HEK293 (cell line): Measurements from ENCODE around the gene GPS1.

ENCODE experiments used
- GLIS1 ChIP-seq: fragments of 450-650 bp; formaldehyde crosslinking; IDR thresholded peaks from 2 replicates; pipeline ENCODE4 v1.5.1; 2016; ENCODE audit warnings: missing biosample characterization, missing genetic modification characterization
- HOXA7 ChIP-seq: sonication (generic); formaldehyde crosslinking; IDR thresholded peaks from 2 replicates; pipeline ENCODE4 v1.8.1; 2022; ENCODE audit warnings: missing genetic modification reagents, borderline replicate concordance
- IKZF3 ChIP-seq: fragments of 450-650 bp; IDR thresholded peaks from 2 replicates; pipeline ENCODE4 v1.5.0; 2018; ENCODE audit warnings: missing biosample characterization, mild to moderate bottlenecking, missing genetic modification characterization, moderate library complexity
- KLF7 ChIP-seq: fragments of 450-650 bp; formaldehyde crosslinking; IDR thresholded peaks from 2 replicates; pipeline ENCODE4 v1.5.1; 2016; ENCODE audit warnings: missing biosample characterization, missing genetic modification characterization, borderline replicate concordance
- KLF8 ChIP-seq: fragments of 450-650 bp; formaldehyde crosslinking; IDR thresholded peaks from 2 replicates; pipeline ENCODE4 v1.5.1; 2016; ENCODE audit warnings: missing biosample characterization, missing genetic modification characterization
- SP7 ChIP-seq: fragments of 450-650 bp; formaldehyde crosslinking; IDR thresholded peaks from 2 replicates; pipeline ENCODE4 v1.5.1; 2016; ENCODE audit warnings: missing biosample characterization, missing genetic modification characterization
- ZBTB8A ChIP-seq: fragments of 450-650 bp; formaldehyde crosslinking; IDR thresholded peaks from 2 replicates; pipeline ENCODE4 v1.5.1; 2016; ENCODE audit warnings: missing biosample characterization, missing genetic modification characterization
- ZIC2 ChIP-seq: fragments of 450-650 bp; formaldehyde crosslinking; IDR thresholded peaks from 2 replicates; pipeline ENCODE4 v1.5.1; 2016; ENCODE audit warnings: missing biosample characterization, missing genetic modification characterization
- ZNF157 ChIP-seq: fragments of 450-650 bp; formaldehyde crosslinking; IDR thresholded peaks from 2 replicates; pipeline ENCODE4 v1.5.1; 2016; ENCODE audit warnings: missing biosample characterization, missing genetic modification characterization
- ZNF184 ChIP-seq: fragments of 450-650 bp; IDR thresholded peaks from 2 replicates; pipeline ENCODE4 v1.5.1; 2018; ENCODE audit warnings: missing biosample characterization, mild to moderate bottlenecking, missing genetic modification characterization
- ZNF2 ChIP-seq: fragments of 450-650 bp; formaldehyde crosslinking; IDR thresholded peaks from 2 replicates; pipeline ENCODE4 v1.5.1; 2016; ENCODE audit warnings: missing biosample characterization, missing genetic modification characterization
- ZNF211 ChIP-seq: fragments of 450-650 bp; formaldehyde crosslinking; IDR thresholded peaks from 2 replicates; pipeline ENCODE4 v1.5.1; 2016; ENCODE audit warnings: low read depth, missing biosample characterization, missing genetic modification characterization
- ZNF239 ChIP-seq: fragments of 450-650 bp; formaldehyde crosslinking; IDR thresholded peaks from 2 replicates; pipeline ENCODE4 v1.5.1; 2016; ENCODE audit warnings: missing biosample characterization, missing genetic modification characterization
- ZNF274 ChIP-seq, 2 experiments: fragments of 200-500 bp in 1 of 2; fragments of 450-650 bp in 1 of 2; sonication (Bioruptor generic) in 1 of 2; formaldehyde crosslinking in 1 of 2; IDR thresholded peaks; 2 replicates each; pipeline versions ENCODE4 v1.5.1 to v1.6.1; 2014 to 2016; ENCODE audit warnings: borderline replicate concordance in 1 of 2, inconsistent platforms in 1 of 2, low read length in 1 of 2, missing biosample characterization in 1 of 2, missing genetic modification characterization in 1 of 2
- ZNF324 ChIP-seq: fragments of 450-650 bp; formaldehyde crosslinking; IDR thresholded peaks from 2 replicates; pipeline ENCODE4 v1.5.1; 2016; ENCODE audit warnings: missing biosample characterization, missing genetic modification characterization
- ZNF341 ChIP-seq: fragments of 450-650 bp; formaldehyde crosslinking; IDR thresholded peaks from 2 replicates; pipeline ENCODE4; 2016; ENCODE audit warnings: low read depth, missing biosample characterization, missing genetic modification characterization
- ZNF549 ChIP-seq: fragments of 450-650 bp; IDR thresholded peaks from 2 replicates; pipeline ENCODE4 v1.5.1; 2018; ENCODE audit warnings: missing biosample characterization, missing genetic modification characterization, mild to moderate bottlenecking, inconsistent platforms, moderate library complexity
- ZNF600 ChIP-seq: fragments of 450-650 bp; formaldehyde crosslinking; IDR thresholded peaks from 2 replicates; pipeline ENCODE4 v1.5.1; 2016; ENCODE audit warnings: missing biosample characterization, missing genetic modification characterization
- ZNF623 ChIP-seq: fragments of 450-650 bp; formaldehyde crosslinking; IDR thresholded peaks from 2 replicates; pipeline ENCODE4 v1.5.1; 2016; ENCODE audit warnings: missing biosample characterization, missing genetic modification characterization
- ZNF658 ChIP-seq: fragments of 450-650 bp; formaldehyde crosslinking; IDR thresholded peaks from 2 replicates; pipeline ENCODE4; 2016; ENCODE audit warnings: missing biosample characterization, missing genetic modification characterization
- ZNF785 ChIP-seq: fragments of 450-650 bp; formaldehyde crosslinking; IDR thresholded peaks from 2 replicates; pipeline ENCODE4 v1.5.1; 2016; ENCODE audit warnings: missing biosample characterization, missing genetic modification characterization
- TF ChIP-seq, protein P1 (sequence below): fragments of 450-650 bp; formaldehyde crosslinking; IDR thresholded peaks from 2 replicates; pipeline ENCODE4 v1.5.0; 2017; ENCODE audit warnings: missing biosample characterization, missing genetic modification characterization, borderline replicate concordance
- TF ChIP-seq, protein P2 (sequence below): fragments of 450-650 bp; formaldehyde crosslinking; IDR thresholded peaks from 2 replicates; pipeline ENCODE4 v1.5.1; 2016; ENCODE audit warnings: missing biosample characterization, missing genetic modification characterization
- TF ChIP-seq, protein P3 (sequence below): fragments of 450-650 bp; formaldehyde crosslinking; IDR thresholded peaks from 2 replicates; pipeline ENCODE4 v1.5.1; 2016; ENCODE audit warnings: missing biosample characterization, missing genetic modification characterization
- TF ChIP-seq, protein P4 (sequence below): fragments of 450-650 bp; IDR thresholded peaks from 2 replicates; pipeline ENCODE4 v1.5.1; 2018; ENCODE audit warnings: missing biosample characterization, missing genetic modification characterization
- TF ChIP-seq, protein P5 (sequence below): fragments of 450-650 bp; formaldehyde crosslinking; IDR thresholded peaks from 2 replicates; pipeline ENCODE4 v1.5.1; 2016; ENCODE audit warnings: missing biosample characterization, missing genetic modification characterization
- TF ChIP-seq, protein P6 (sequence below): fragments of 450-650 bp; formaldehyde crosslinking; IDR thresholded peaks from 2 replicates; pipeline ENCODE4 v1.5.1; 2017; ENCODE audit warnings: missing biosample characterization, missing genetic modification characterization
- TF ChIP-seq, protein P7 (sequence below): fragments of 450-650 bp; formaldehyde crosslinking; IDR thresholded peaks from 2 replicates; pipeline ENCODE4 v1.5.1; 2016; ENCODE audit warnings: missing biosample characterization, missing genetic modification characterization, borderline replicate concordance

GPS1 gene

DNA sequence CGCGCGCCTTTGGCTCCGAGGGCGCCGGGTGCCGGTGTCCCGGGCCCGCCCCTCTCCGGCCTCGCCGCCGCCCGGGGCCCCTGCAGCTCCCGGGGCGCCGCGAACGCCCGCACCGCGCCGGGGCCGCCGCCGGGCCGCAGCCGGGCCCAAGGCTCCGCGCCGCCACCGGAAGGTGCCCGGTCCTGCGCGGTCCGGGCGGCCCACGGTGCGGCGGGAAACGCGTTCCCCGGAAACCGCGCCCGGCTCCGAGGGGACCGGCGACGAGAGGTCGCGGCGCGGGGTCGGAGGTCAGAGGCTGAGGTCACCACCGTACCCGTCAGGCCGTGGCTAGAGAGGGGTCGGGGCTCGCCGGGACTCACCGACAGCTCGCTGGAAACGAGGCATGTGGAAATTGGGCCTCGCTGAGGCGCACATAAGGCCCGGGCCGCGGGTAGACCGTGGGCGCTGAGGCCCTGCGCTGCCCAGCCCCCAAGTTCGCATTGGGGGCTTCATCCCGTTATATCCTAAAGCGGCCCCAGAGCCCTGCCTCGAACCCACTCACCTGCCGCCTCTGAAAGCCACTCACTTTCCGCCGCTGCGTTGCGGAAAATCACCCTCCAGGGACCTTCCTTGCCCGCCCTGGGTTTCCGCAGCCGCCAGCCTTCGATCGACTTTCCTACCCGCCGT lies 14.1 kb downstream of the GPS1 start, which contains the start of gene DUS1L (continued):
- TF ChIP-seq, protein P1, sequence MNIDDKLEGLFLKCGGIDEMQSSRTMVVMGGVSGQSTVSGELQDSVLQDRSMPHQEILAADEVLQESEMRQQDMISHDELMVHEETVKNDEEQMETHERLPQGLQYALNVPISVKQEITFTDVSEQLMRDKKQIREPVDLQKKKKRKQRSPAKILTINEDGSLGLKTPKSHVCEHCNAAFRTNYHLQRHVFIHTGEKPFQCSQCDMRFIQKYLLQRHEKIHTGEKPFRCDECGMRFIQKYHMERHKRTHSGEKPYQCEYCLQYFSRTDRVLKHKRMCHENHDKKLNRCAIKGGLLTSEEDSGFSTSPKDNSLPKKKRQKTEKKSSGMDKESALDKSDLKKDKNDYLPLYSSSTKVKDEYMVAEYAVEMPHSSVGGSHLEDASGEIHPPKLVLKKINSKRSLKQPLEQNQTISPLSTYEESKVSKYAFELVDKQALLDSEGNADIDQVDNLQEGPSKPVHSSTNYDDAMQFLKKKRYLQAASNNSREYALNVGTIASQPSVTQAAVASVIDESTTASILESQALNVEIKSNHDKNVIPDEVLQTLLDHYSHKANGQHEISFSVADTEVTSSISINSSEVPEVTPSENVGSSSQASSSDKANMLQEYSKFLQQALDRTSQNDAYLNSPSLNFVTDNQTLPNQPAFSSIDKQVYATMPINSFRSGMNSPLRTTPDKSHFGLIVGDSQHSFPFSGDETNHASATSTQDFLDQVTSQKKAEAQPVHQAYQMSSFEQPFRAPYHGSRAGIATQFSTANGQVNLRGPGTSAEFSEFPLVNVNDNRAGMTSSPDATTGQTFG = peak; percentile 84; the same call in 1 of the 2 replicates
- TF ChIP-seq ZNF157 (tag by site-specific recombination) (no peak), ZNF274 (IDR thresholded peaks at IDR 0.05; ENCODE audit: low read length) (no peak), ZNF274 (tag by site-specific recombination; IDR thresholded peaks at IDR 0.05; ENCODE audit: borderline replicate concordance) (no peak), ZNF324 (tag by site-specific recombination) (peak; percentile 93), ZNF785 (tag by site-specific recombination) (peak; percentile 91; the same call in 1 of the 2 replicates), IKZF3 (tag by site-specific recombination) (peak; percentile 83), KLF8 (tag by site-specific recombination) (peak; percentile 83; the same call in 1 of the 2 replicates), HOXA7 (CRISPR knock-in tag) (no peak), ZIC2 (tag by site-specific recombination) (no peak), ZNF600 (tag by site-specific recombination) (no peak), ZNF211 (no peak), ZNF623 (no peak), GLIS1 (tag by site-specific recombination) (0 out of 2 replicates have a peak, but pooled peaks have one; percentile 12), ZBTB8A (tag by site-specific recombination) (peak; percentile 53; the same call in 1 of the 2 replicates), ZNF184 (no peak), ZNF239 (no peak), ZNF658 (no peak), KLF7 (tag by site-specific recombination) (peak; percentile 42; the same call in 1 of the 2 replicates), SP7 (tag by site-specific recombination) (peak; percentile 92), ZNF2 (tag by site-specific recombination) (peak; percentile 94), ZNF341 (no peak), ZNF549 (tag by site-specific recombination) (no peak)
- TF ChIP-seq, protein P2, sequence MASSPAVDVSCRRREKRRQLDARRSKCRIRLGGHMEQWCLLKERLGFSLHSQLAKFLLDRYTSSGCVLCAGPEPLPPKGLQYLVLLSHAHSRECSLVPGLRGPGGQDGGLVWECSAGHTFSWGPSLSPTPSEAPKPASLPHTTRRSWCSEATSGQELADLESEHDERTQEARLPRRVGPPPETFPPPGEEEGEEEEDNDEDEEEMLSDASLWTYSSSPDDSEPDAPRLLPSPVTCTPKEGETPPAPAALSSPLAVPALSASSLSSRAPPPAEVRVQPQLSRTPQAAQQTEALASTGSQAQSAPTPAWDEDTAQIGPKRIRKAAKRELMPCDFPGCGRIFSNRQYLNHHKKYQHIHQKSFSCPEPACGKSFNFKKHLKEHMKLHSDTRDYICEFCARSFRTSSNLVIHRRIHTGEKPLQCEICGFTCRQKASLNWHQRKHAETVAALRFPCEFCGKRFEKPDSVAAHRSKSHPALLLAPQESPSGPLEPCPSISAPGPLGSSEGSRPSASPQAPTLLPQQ = peak; percentile 85
- TF ChIP-seq, protein P3, sequence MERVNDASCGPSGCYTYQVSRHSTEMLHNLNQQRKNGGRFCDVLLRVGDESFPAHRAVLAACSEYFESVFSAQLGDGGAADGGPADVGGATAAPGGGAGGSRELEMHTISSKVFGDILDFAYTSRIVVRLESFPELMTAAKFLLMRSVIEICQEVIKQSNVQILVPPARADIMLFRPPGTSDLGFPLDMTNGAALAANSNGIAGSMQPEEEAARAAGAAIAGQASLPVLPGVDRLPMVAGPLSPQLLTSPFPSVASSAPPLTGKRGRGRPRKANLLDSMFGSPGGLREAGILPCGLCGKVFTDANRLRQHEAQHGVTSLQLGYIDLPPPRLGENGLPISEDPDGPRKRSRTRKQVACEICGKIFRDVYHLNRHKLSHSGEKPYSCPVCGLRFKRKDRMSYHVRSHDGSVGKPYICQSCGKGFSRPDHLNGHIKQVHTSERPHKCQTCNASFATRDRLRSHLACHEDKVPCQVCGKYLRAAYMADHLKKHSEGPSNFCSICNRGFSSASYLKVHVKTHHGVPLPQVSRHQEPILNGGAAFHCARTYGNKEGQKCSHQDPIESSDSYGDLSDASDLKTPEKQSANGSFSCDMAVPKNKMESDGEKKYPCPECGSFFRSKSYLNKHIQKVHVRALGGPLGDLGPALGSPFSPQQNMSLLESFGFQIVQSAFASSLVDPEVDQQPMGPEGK (tag by site-specific recombination) = peak; percentile 71
- TF ChIP-seq, protein P4, sequence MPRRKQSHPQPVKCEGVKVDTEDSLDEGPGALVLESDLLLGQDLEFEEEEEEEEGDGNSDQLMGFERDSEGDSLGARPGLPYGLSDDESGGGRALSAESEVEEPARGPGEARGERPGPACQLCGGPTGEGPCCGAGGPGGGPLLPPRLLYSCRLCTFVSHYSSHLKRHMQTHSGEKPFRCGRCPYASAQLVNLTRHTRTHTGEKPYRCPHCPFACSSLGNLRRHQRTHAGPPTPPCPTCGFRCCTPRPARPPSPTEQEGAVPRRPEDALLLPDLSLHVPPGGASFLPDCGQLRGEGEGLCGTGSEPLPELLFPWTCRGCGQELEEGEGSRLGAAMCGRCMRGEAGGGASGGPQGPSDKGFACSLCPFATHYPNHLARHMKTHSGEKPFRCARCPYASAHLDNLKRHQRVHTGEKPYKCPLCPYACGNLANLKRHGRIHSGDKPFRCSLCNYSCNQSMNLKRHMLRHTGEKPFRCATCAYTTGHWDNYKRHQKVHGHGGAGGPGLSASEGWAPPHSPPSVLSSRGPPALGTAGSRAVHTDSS (tag by site-specific recombination) = no peak; the same call in 1 of the 2 replicates
- TF ChIP-seq, protein P5, sequence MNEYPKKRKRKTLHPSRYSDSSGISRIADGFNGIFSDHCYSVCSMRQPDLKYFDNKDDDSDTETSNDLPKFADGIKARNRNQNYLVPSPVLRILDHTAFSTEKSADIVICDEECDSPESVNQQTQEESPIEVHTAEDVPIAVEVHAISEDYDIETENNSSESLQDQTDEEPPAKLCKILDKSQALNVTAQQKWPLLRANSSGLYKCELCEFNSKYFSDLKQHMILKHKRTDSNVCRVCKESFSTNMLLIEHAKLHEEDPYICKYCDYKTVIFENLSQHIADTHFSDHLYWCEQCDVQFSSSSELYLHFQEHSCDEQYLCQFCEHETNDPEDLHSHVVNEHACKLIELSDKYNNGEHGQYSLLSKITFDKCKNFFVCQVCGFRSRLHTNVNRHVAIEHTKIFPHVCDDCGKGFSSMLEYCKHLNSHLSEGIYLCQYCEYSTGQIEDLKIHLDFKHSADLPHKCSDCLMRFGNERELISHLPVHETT (tag by site-specific recombination) = peak; percentile 84
- TF ChIP-seq, protein P6, sequence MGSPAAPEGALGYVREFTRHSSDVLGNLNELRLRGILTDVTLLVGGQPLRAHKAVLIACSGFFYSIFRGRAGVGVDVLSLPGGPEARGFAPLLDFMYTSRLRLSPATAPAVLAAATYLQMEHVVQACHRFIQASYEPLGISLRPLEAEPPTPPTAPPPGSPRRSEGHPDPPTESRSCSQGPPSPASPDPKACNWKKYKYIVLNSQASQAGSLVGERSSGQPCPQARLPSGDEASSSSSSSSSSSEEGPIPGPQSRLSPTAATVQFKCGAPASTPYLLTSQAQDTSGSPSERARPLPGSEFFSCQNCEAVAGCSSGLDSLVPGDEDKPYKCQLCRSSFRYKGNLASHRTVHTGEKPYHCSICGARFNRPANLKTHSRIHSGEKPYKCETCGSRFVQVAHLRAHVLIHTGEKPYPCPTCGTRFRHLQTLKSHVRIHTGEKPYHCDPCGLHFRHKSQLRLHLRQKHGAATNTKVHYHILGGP = no peak
- TF ChIP-seq, protein P7, sequence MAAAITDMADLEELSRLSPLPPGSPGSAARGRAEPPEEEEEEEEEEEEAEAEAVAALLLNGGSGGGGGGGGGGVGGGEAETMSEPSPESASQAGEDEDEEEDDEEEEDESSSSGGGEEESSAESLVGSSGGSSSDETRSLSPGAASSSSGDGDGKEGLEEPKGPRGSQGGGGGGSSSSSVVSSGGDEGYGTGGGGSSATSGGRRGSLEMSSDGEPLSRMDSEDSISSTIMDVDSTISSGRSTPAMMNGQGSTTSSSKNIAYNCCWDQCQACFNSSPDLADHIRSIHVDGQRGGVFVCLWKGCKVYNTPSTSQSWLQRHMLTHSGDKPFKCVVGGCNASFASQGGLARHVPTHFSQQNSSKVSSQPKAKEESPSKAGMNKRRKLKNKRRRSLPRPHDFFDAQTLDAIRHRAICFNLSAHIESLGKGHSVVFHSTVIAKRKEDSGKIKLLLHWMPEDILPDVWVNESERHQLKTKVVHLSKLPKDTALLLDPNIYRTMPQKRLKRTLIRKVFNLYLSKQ (tag by site-specific recombination) = no peak
